ENCODE results near the gene MLLT10.

Gene MLLT10

GRCh38 chr10:21749788-21750187, 215.8 kb downstream of the MLLT10 start:
- no peak for DNase-seq

GRCh38 chr10:21750424-21750823, 216.4 kb downstream of the MLLT10 start:
- DNase-seq = no peak

GRCh38 chr10:21751341-21752310, 217.6 kb downstream of the MLLT10 start:
- no peak for DNase-seq

- no peak for DNase-seq
Observed at GRCh38 chr10:21753497-21754270, 219.7 kb downstream of the MLLT10 start.

DNA sequence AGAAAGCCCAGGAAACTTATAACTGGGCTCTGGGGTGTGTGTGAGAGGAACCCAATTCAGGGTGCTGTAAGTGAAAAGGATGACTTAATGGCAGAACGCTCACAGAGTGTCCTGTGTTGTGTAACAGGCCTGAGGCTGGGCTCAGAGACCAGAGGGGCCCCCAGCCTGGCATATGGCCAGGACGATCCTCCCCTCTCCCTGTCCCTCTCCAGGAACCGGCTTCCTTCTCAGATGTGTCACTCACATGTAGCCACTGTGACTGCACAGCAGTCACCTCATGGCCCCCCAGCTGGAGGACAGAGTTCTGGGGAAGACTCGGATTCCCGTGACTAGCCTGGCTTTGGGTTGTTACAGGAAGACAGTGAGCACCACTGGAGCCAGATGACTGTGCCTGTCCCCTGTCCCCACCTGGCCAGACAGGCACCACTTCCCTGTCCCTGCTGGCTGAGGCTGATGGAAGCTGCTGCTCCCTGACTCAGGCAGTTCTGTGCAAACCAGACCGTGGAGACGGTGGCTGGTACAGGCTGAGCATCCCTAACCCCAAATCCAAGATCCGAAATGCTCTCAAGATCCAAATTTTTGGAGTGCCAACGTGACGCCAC, 220.5 kb downstream of the MLLT10 start:
- no peak for DNase-seq

DNA sequence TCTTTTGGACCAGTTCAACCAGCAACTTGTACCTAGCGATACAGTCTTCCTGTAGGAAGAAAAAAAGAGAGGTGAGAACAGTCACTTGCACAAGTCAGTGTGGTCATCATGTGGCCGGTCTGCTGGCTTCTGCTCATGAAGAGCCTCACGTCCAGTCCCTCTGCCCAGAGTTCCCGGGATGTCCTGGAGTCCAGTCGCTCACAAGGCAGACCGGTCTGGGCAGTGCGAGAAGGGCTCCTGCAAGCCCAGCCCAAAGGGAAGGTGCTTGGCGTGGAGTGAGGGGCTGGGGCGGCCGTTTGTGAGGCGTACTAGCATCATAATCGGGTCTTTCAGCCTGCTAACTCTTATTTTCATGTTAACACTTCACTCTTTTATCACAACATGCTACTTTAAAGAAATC, 222.7 kb downstream of the MLLT10 start:
- DNase-seq = no peak

GRCh38 chr10:21757185-21757901, 223.3 kb downstream of the MLLT10 start:
- no peak for DNase-seq

- DNase-seq = no peak
Observed at GRCh38 chr10:21758239-21758638, 224.2 kb downstream of the MLLT10 start.

GRCh38 chr10:21758696-21759095, 224.7 kb downstream of the MLLT10 start:
- DNase-seq = no peak

DNA sequence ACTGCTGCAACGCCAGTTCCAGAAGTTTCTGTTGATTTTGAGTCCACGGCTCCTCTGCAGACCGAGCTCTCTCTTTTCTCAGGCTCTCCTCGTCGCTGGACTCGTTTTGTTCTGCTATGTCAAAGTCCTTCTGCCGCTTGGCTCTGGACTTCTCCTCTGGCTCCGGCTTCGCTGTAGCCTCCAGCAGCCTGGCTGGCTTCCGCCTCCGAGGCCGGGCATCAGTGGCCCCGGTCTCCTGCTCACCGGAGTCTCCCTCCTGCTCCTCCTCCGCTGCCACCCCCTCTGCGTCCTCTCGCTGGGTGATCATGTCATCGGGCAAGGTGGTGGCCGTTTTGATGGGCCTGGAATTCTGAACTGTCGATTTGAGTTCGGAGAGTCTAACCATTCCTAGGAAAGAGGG, 225.2 kb downstream of the MLLT10 start:
- no peak for DNase-seq

- no peak for DNase-seq
Observed at GRCh38 chr10:21760332-21760731, 226.3 kb downstream of the MLLT10 start.

DNA sequence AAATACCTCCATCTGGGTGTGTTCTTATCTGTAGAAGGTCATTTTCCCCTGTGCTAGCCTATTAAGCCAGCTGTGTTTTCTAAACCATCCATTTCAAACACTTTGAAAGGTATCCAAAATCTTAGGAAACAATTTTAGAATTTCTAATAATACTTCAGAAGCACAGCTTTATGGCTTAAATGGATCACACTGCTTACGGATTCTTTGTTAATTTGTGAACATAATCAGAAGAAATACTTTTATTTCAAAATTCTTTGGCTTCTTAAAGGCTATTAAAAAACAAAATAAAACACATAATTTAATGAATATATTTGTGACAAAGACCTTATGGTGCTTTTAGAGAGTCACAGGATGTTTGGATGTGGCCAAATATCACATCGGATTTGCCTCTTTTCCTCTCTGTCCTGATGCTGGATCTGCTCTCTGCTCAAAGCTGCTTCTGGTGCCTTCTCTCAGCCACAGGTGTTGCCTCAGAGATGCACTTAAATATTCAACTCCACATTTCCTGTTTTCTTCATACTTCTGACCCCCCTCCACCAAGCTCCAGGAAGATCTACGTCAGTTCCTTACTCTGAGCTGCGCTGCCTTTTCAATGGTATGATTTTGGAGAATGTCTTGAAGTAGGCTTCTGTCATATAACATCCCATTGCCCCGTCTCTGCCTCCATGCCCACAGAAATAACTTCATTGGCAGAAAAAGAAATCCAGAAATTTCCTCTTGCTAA, 230.6 kb downstream of the MLLT10 start:
- DNase-seq = no peak

DNA sequence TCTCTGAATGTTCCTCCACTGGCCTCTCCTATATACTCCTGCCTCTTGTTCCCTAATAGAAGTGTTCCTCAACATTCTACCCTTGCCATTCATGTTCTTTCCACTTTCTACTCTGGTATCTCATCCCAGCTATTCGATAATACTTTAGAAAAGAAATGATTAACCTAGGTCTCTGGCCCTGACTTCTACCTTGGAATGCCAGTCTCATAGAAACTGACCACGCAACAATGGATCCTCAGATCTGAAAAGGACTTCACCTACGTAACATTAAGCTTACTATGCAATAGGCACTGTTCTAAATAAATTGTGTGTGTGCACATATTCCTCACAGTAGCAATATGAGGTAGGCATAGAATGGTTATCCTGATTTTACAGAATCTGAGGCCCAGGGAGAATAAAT, 235.0 kb downstream of the MLLT10 start:
- DNase-seq = no peak

GRCh38 chr10:21771219-21771618, 237.2 kb downstream of the MLLT10 start:
- DNase-seq = no peak

- DNase-seq = no peak
Observed at GRCh38 chr10:21776883-21777282, 242.9 kb downstream of the MLLT10 start.

GRCh38 chr10:21791276-21791675, 257.2 kb downstream of the MLLT10 start:
- DNase-seq = no peak
